PC-3 (cell line): ENCODE data around the gene COLGALT1. TPM values are rescaled to one million over a fixed set of nuclear protein-coding genes. Genes with fewer than 3 reads are reported as not detected.

Source experiments
- ATAC-seq: fragments of 200-7000 bp; cut with Tn5 transposase; 2 replicates; pipeline ENCODE4 v1.9.1; 2020; ENCODE audit warnings: mild to moderate bottlenecking, moderate library complexity
- BruUV-seq: library from RNA; stranded (reverse); fragments of 400-500 nt; replicated peaks from 2 replicates; lab custom pipeline; 2021; lab: Mats Ljungman, UMichigan
- CTCF ChIA-PET: fragments of 300-600 bp; sonication (Branson Sonifier 250); formaldehyde crosslinking; loops from one replicate; lab custom pipeline; 2022; ENCODE audit warnings: antibody characterized with exemption; lab: Charles Lee
- POLR2A ChIA-PET: fragments of 300-600 bp; sonication (Branson Sonifier 250); formaldehyde crosslinking; loops from one replicate; lab custom pipeline; 2022; ENCODE audit warnings: antibody characterized with exemption; ENCODE audit not compliant: unreplicated experiment; lab: Charles Lee
- DNase-seq: peaks from one replicate; pipeline ENCODE4 v3.0.0-alpha.2; 2015
- H2AFZ ChIP-seq: fragments of 300-600 bp; sonication (generic); 2 replicates; pipeline ENCODE4 v1.6.0; 2016; ENCODE audit warnings: antibody characterized with exemption, low read length
- H3F3A ChIP-seq: fragments of 300-600 bp; sonication (generic); one replicate; pipeline ENCODE4 v1.6.0; 2017; ENCODE audit warnings: antibody characterized with exemption, low read length, control low read depth, mild to moderate bottlenecking; ENCODE audit not compliant: unreplicated experiment
- H3K27ac ChIP-seq: fragments of 300-600 bp; sonication (generic); 2 replicates; pipeline ENCODE4 v1.5.1; 2016; ENCODE audit warnings: mild to moderate bottlenecking, low read length
- H3K27me3 ChIP-seq: fragments of 300-600 bp; sonication (generic); 2 replicates; pipeline ENCODE4 v1.6.1; 2016; ENCODE audit warnings: low read length, mixed read lengths
- H3K36me3 ChIP-seq: fragments of 300-600 bp; sonication (generic); 2 replicates; pipeline ENCODE4 v1.6.1; 2016; ENCODE audit warnings: low read depth, mixed run types, low read length, mixed read lengths
- H3K4me1 ChIP-seq: fragments of 300-600 bp; sonication (generic); 2 replicates; pipeline ENCODE4 v1.5.1; 2016; ENCODE audit warnings: low read length; ENCODE audit not compliant: insufficient read depth
- H3K4me2 ChIP-seq: fragments of 300-600 bp; sonication (generic); 2 replicates; pipeline ENCODE4 v1.6.0; 2016; ENCODE audit warnings: low read length
- H3K4me3 ChIP-seq: fragments of 300-600 bp; sonication (generic); 2 replicates; pipeline ENCODE4 v1.5.1; 2016; ENCODE audit warnings: mild to moderate bottlenecking, low read length, mixed read lengths
- H3K79me2 ChIP-seq: fragments of 300-600 bp; sonication (generic); 2 replicates; pipeline ENCODE4 v1.6.1; 2017; ENCODE audit warnings: low read length, mixed read lengths
- H3K9ac ChIP-seq: fragments of 300-600 bp; sonication (generic); 2 replicates; pipeline ENCODE4 v1.6.0; 2016; ENCODE audit warnings: mild to moderate bottlenecking, low read length
- H3K9me2 ChIP-seq: fragments of 300-600 bp; sonication (generic); replicated peaks from 2 replicates; pipeline ENCODE4 v1.6.1; 2016; ENCODE audit warnings: mixed run types, low read length, mixed read lengths
- H3K9me3 ChIP-seq: fragments of 300-600 bp; sonication (generic); 2 replicates; pipeline ENCODE4 v1.6.1; 2016; ENCODE audit warnings: low read length, mixed read lengths
- H4K20me1 ChIP-seq: fragments of 300-600 bp; sonication (generic); 2 replicates; pipeline ENCODE4 v1.6.1; 2016; ENCODE audit warnings: low read length, mixed read lengths
- EZH2 ChIP-seq: fragments of 300-600 bp; sonication (generic); IDR thresholded peaks from one replicate; pipeline ENCODE4 v1.6.1; 2017; ENCODE audit warnings: antibody characterized with exemption, mild to moderate bottlenecking, low read length; ENCODE audit not compliant: unreplicated experiment
- EZH2phosphoT487 ChIP-seq: fragments of 300-600 bp; sonication (generic); IDR thresholded peaks from 2 replicates; pipeline ENCODE4 v1.6.1; 2018; ENCODE audit warnings: mild to moderate bottlenecking, antibody characterized with exemption, low read length, borderline replicate concordance
- intact Hi-C: fragments of 100-400 bp; cut with micrococcal nuclease; formaldehyde crosslinking; loops from 2 replicates; pipeline ENCODE4 v1.9.0; 2023
- total RNA-seq: library from RNA; depleted of rRNA; stranded (reverse); fragments of >200 nt; gene quantifications from 2 replicates; pipeline ENCODE4 v1.2.3, GENCODE V29; 2014
- TF ChIP-seq, protein P1 (sequence below): fragments of 300-600 bp; sonication (generic); conservative IDR thresholded peaks from 2 replicates; pipeline ENCODE4 v1.5.1; 2017; ENCODE audit warnings: antibody characterized with exemption, low read depth, mild to moderate bottlenecking, low read length

COLGALT1 gene
- total RNA-seq, 1 experiment from 2014 or later = 80.7 TPM

DNA sequence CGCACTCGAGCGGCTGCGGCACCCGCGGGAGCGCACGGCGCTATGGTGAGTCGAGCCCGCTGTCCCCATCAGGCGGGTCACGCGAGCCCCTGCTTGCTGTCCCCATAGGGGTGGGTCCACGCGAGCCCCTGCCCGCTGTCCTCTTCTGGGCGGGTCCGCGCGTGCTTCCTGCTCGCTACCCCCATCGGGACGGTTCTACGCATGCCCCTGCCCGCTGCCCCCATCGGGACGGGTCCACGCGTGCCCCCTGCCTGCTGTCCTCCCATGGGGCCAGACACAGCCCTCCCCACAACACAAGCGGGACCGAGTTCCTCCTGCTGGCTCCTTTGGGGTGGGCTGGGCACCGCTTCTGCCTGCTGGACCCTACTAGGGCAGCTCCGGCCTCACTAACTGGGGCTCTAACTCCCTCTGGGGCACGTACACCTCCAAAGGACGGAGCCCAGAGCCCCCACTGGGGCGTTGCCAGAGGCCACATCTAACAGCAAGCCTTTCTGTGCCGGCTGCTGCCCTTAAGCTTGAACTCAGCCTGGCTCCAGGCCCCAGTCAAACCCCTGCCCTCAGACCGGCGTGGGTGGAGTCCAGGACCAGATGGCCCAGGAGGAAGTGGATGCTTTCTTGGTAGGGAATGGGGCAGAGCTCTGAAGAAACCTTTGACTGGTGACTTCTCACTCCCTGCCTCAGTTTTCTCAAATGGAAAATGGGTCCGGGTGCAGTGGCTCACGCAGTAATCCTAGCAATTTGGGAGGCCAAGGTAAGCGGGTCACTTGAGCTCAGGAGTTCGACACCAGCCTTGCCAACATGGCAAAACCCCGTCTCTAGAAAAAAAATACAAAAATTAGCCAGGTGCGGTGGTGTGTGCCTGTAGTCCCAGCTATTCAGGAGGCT lies 722 bp downstream of the COLGALT1 start:
- Histone ChIP-seq H2AFZ (peak overlapping the region; percentile 91), H3K9ac (peak overlapping the region; percentile 89), H3K36me3 (peaks cover 13% of the 10 kb centered on the region; the same call in 1 of the 2 replicates), H3K4me2 (peak overlapping the region; percentile 94), H4K20me1 (no peaks in the 10 kb centered on the region), H3K4me1 (peaks cover 22% of the 10 kb centered on the region), H3K79me2 (peaks cover 20% of the 10 kb centered on the region), H3K9me2 (no peaks in the 10 kb centered on the region), H3K27ac (peak overlapping the region; percentile 19), H3K9me3 (no peaks in the 10 kb centered on the region), H3K27me3 (no peaks in the 10 kb centered on the region), H3K4me3 (peak overlapping the region; percentile 96), H3F3A (peaks cover 10% of the 10 kb centered on the region)
- CTCF ChIA-PET = no interaction called here
- TF ChIP-seq, protein P1, sequence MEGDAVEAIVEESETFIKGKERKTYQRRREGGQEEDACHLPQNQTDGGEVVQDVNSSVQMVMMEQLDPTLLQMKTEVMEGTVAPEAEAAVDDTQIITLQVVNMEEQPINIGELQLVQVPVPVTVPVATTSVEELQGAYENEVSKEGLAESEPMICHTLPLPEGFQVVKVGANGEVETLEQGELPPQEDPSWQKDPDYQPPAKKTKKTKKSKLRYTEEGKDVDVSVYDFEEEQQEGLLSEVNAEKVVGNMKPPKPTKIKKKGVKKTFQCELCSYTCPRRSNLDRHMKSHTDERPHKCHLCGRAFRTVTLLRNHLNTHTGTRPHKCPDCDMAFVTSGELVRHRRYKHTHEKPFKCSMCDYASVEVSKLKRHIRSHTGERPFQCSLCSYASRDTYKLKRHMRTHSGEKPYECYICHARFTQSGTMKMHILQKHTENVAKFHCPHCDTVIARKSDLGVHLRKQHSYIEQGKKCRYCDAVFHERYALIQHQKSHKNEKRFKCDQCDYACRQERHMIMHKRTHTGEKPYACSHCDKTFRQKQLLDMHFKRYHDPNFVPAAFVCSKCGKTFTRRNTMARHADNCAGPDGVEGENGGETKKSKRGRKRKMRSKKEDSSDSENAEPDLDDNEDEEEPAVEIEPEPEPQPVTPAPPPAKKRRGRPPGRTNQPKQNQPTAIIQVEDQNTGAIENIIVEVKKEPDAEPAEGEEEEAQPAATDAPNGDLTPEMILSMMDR = no peak
- TF ChIP-seq EZH2 = no peak
- no peak for TF ChIP-seq EZH2phosphoT487
- POLR2A ChIA-PET = no interaction called here
- BruUV-seq = no TSS peak
- peak; percentile 43 for DNase-seq
- intact Hi-C loops = no loop called here
- peak; percentile 47 for ATAC-seq

DNA sequence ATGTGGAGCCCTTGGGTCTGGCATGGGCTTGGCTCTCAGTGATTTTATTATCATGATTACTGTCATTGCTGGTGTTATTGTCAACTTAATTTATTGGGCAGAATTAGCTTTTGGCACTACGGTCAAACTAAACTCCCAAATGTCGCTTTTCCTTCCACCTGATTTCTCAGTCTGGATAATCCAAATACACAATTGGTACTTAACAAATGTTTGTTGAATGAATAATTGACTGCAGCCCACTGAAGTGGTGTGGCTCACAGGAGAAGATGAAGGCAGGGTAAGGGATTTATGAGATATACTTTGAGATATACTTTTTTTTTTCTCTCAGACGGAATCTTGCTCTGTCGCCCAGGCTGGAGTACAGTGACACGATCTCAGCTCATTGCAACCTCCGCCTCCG lies 1.5 kb downstream of the COLGALT1 start:
- Histone ChIP-seq H2AFZ (no peak overlapping the region), H3K36me3 (peaks cover 13% of the 10 kb centered on the region; the same call in 1 of the 2 replicates), H3K27me3 (no peaks in the 10 kb centered on the region), H3K9me2 (no peaks in the 10 kb centered on the region), H3K4me2 (peak overlapping the region; percentile 94), H3F3A (peaks cover 10% of the 10 kb centered on the region), H3K4me3 (peak overlapping the region; percentile 96), H3K27ac (no peak overlapping the region), H3K9me3 (no peaks in the 10 kb centered on the region), H4K20me1 (no peaks in the 10 kb centered on the region), H3K4me1 (peaks cover 22% of the 10 kb centered on the region), H3K9ac (peak overlapping the region; percentile 89; the same call in 1 of the 2 replicates), H3K79me2 (peaks cover 20% of the 10 kb centered on the region)
- DNase-seq (no peak), ATAC-seq (no peak)
- TF ChIP-seq EZH2 (no peak), EZH2phosphoT487 (no peak)
- TF ChIP-seq, protein P1 = no peak
- BruUV-seq = TSS peak; percentile 74
- ChIA-PET POLR2A (no interaction called here), CTCF (no interaction called here)
- intact Hi-C loops = no loop called here

DNA sequence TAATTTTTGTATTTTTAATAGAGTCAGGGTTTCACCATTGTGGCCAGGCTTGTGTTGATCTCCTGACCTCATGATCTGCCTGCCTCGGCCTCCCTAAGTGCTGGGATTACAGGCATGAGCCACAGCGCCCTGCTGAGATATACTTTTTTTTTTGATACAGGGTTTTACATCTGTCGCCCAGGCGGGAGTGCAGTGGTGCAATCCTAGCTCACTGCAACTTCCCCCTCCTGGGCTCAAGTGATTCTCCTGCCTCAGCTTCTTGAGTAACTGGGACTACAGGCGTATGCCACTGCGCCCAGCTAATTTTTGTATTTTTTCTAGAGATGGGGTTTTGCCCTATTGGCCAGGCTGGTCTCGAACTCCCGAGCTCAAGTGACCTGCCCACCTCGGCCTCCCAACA lies 2.0 kb downstream of the COLGALT1 start:
- ChIA-PET CTCF (no interaction called here), POLR2A (no interaction called here)
- Histone ChIP-seq H3K79me2 (peaks cover 20% of the 10 kb centered on the region), H3K9me2 (no peaks in the 10 kb centered on the region), H4K20me1 (no peaks in the 10 kb centered on the region), H3K36me3 (peaks cover 13% of the 10 kb centered on the region; the same call in 1 of the 2 replicates), H3K4me2 (no peak overlapping the region), H3K4me3 (no peak overlapping the region), H2AFZ (no peak overlapping the region), H3K9ac (no peak overlapping the region), H3K9me3 (no peaks in the 10 kb centered on the region), H3K27ac (no peak overlapping the region), H3F3A (peaks cover 10% of the 10 kb centered on the region), H3K4me1 (peaks cover 22% of the 10 kb centered on the region), H3K27me3 (no peaks in the 10 kb centered on the region)
- TF ChIP-seq, protein P1 = no peak
- TF ChIP-seq EZH2 (no peak), EZH2phosphoT487 (no peak)
- no peak for DNase-seq
- no TSS peak for BruUV-seq
- intact Hi-C loops = no loop called here
- no peak for ATAC-seq
